Measurements from ENCODE around the gene KDM3A.

GRCh38 chr2:86484385-86484784 is 43.2 kb downstream of the KDM3A start:
- TF ChIP-seq CTCF (conservative IDR thresholded peaks at IDR 0.05 in 1 of 2, IDR thresholded peaks at IDR 0.05 in 1 of 2; ENCODE audit: extremely low read depth in 1 of 2, insufficient read depth in 1 of 2, low read depth in 1 of 2, low read length in 2 of 2) (no peak), EZH2 (IDR thresholded peaks at IDR 0.05; ENCODE audit: borderline replicate concordance, low read length) (no peak)

Measured in mammary epithelial cell (primary cell).